NCI-H748 treated with DMSO at 0.1 percent for 48 hours (cell line): Measurements from ENCODE around the gene SERHL2.
"Not testable (repeated sequence)": the region's sequence is repeated elsewhere in the genome, so short reads cannot be mapped to it uniquely, and the experiment has no call there.

ENCODE experiments used
- DNase-seq: peaks from one replicate; lab custom pipeline; 2025; lab: John Stamatoyannopoulos, UW

SERHL2 gene

DNA sequence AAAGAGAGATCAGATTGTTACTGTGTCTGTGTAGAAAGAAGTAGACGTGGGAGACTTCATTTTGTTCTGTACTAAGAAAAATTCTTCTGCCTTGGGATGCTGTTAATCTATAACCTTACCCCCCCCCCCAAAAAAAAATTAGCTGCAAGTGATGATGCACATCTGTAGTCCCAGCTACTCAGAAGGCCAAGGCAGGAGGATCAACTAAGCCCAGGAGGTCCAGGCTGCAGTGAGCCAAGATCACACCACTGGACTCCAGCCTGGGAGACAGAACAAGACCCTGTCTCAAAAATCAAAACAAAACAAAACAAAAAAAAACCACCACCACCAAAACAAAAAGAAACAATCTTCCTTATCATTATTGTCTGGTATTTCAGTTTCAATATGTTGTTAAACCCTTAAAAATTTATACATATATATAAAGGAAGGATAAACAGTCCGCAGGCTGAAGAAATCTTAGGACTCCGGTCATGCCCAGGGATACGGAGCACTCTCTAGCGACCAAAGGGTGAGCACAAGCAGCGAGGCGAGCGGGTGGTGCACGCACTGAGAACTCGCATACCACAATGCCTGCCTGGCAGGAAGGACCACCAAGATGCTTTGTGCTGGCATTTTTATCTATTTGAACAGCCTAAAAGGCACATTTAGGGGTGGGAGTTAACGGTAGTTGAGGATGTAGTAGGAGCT, 54.5 kb downstream of the SERHL2 start:
- DNase-seq: no peak

DNA sequence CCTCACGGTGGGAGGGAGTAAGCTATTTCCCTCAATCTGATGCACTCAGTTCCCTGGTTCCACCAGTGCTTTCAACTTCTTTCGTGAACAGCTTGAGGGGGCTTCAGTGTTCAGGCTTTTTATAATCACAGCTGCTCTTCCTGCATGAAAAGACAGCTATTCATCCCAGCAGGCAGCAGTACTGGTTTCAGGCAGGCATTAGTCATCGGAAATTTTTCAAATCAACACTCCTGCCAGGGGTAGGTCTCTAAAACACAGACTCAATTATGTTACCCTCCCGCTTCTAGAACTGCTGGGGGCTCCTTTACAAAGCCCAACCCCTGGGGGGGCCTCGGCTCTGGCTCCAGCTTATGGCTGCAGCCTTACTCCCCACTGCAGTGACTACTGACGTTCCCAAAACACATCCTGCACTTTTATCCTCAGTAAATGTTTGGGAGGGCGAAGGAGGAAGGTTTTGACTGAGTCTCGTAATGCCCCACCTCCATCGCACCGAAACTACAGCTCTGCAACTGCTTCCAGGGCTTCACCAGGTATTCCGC, 55.1 kb downstream of the SERHL2 start:
- DNase-seq: no peak

DNA sequence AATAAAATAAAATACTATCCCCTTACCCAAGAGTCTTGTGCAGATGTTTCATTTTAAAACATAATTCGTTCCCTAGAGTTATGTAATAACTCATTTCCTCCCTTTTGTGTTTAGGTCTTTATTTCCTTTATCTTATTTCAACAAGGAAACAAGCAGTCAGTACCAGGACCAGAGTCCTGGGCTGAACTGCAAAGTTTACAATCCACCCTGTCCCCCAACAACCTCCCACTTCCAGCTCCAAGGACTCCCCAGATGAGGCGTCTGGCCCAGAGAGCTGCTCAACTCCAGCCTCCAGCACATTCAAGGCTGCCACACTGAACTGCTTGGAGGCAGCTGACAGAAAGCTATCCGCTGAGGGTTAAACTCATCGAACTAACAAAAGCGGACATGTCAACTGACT, 56.4 kb downstream of the SERHL2 start:
- no peak for DNase-seq

DNA sequence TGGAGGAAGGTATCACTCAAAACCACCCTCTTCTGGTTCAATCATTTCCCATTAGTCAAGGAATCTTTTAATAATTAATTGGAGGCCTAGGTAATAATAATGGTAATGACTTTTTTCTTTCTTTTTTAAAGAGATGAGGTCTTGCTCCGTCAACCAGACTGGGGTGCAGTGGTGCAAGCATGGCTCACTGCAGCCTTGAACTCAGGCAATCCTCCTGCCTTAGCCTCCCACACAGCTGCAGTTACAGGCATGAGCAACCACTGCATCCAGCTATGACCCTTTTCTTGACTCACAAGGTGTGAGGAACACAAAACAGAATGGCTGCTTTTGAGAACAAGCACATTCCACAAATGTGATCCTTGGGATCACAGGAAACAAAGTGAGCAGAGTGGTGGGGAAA, 57.3 kb downstream of the SERHL2 start:
- DNase-seq: no peak

DNA sequence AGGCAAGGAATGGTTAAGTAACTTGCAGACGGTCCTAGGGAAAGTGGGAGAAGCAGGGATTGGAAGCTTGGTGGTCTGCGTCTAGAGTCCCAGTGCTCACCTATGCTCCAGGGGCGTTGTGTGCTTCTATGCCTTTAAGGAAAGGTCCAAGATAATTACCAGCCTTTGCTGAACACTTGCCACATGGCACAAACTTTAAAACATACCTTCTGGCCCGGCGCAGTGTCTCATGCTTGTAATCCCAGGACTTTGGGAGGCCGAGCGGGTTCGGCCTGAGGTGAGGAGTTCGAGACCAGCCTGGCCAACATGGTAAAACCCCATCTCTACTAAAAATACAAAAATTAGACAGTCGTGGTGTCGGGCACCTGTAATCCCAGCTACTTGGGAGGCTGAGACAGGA, 58.6 kb downstream of the SERHL2 start:
- DNase-seq: no peak

DNA sequence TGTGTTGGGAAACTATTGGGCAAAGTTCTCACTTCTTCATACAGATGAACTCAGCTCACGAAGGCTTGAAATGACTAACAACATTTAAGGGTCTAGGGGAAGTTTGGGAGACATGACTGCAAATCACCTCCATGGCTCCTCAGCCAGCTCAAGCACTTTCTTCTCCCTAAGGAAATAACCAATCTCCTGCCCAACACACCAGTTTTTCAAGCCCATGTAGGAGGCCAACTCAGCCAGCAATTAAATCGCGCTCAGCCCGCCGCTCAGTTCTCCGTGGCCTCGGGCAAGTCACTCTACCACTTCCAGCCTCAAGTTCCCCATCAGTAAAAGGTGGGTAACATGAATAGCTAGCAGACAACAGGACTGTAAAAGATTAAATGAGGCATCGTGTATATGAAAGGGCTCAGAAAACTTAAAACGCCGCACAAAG, 60.1 kb downstream of the SERHL2 start:
- DNase-seq: no peak

DNA sequence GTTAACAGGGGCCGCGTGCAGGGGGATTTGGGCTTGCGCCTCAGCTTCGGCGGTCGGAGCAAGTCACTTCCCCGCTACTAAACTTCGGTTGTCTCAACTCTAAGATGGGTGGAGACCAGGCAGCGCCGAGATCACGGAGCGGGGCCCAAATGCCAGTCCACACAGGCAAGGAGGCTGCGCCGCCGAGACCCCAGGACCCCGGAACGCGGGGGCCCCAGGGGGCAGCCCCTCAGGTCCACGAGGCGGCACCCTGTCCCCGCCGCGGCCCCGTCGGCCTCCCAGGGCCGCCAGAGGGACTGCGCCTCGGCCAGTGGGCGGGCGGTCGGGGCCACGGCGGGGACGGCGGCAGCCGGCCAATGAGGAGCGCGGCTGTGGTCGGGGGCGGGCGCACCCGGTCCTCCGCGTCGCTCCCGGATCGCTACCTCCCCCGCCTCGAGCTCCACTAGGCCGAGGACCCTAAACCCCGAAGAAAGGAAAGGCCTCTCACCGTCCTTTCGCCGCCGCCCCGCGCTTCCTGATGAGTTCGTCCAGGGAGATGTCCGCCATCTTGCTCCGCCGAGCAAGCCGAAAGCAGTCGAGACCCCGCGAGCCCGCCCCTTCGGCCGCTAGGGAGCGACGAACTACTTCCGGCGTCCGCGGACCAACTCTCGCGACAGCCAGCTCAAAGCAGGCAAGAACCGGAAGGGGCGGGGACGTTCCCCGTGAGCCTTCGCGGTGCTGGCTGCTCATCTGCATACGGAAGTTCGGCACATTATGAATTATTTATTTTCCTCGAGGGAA, 60.7 kb downstream of the SERHL2 start, which contains the start of gene POLDIP3:
TSS of gene POLDIP3 (minus strand) at position 572 of the 780 bp plus-strand sequence. CDS start at position 546, 26 bp downstream.
- peak; percentile 95 for DNase-seq

DNA sequence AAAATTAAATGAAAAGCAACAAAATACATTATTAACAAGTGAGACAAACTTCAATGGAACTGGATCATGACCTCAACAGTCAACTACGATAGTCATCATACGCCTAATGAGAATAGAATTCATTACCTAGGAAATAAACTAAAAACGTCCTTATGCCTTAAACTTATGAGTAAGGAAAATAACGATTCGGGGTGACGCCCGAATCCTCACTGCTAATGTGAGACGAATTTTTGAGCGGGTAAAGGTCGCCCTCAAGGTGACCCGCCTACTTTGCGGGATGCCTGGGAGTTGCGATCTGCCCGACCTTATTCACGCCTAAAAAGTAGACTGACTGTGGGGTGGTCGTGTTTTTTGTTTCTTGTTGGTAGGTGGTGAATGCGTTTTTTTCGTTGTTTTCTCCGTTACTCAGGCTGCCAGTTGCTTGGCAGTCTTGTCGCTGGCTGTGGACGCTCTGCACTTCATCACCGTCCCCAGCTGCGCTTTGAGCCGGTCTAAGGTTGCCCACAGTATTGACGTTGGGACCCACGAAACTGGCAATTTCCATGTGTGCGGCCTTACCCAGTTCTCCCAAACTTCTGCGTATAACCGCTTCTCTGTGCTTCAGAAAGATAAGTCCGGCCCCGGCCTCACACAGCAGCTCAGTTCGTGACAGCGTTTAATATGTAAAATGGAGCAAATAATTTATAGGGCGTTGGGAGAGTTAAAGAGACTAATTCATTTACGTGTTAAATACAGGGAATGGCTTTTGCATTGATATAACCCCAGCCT, 61.5 kb downstream of the SERHL2 start:
- peak; percentile 95 for DNase-seq

DNA sequence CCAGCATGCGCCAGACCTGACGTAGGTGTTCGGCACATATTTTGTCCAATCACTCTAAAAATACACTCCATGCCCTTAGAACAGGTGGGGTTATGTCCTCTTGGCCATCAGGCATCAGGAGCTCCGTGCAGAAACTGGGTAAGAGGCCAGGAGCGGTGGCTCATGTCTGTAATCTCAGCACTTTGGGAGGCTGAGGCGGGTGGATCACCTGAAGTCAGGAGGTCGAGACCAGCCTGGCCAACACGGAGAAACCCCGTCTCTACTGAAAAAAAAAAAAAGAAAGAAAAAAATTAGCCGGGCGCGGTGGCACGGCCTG, 62.1 kb downstream of the SERHL2 start:
- DNase-seq: not testable (repeated sequence)

DNA sequence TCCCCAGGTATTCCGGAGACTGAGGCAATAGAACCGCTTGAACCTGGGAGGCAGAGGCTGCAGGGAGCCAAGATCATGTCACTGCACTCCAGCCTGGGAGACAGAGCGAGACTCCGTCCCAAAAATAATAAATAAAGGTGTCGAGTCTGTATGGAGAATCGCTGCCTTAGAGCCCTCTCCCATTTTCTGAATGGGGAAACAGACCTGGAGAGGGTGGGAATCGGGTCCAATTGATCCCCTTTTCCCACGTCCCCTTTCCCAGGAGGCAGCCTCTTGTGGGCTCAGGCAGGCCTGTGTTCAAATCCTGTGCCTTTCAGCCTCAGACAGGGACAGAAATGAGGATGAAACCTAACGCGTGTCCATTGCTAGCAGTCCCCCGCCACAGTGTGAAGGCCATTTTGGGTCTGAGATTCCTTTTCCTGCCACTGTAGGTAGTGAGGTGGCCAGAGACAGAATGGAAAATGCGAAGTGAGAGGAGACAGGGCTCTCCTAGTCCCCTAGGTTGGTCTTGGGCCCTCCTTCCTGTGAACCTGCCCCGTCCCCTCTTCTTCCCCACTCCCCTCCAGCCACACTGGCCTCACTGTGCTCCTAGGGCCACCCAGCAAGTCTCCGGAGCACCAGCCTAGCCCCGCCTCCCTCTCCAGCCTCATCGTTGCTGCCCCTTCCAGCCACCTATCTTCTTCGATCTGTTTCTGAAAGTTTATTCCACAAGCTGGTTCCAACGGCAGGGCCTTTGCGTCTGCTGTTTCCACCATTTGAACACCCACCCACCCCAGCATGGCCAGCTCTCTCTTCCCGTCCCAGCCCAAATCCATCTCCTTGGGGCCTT, 63.6 kb downstream of the SERHL2 start:
- DNase-seq: no peak

DNA sequence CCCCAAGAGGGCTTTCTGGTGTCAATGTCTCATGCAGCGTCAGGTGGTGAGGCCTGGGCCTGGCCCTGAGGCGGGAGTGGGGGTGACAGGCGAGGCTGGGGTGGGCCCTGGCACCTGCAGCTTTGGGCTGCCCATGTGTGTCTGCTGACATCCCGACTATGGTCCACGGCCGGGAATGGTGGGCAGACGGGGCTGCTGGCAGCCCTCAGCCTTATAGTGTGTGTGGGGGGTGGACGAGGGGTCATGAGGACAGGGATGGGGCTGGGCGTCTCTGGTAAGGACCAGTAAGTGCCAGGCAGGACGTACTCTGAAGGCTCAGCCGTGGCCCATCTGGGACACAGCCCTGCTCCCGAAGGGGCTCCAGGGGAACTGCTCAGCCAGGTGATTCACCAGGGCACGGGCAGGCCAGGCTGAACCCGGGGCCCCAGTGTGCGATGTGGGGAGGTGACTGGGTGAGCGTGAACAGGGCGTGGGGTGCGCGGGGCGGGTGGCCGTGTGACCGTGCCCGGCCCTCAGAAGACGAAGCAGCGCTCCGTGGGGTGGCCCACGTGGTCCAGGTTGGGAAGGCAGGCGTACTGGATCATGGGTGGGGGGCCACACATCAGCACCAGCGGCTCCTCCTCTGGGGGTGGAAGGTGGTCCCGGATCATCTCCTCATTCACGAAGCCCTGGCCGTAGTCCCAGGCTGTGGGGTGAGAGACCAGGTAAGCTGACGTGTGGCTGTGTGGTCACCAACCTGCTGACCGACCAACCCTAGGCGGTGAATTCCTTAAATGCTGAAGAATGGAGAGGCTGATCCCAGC, 65.7 kb downstream of the SERHL2 start:
- no peak for DNase-seq

DNA sequence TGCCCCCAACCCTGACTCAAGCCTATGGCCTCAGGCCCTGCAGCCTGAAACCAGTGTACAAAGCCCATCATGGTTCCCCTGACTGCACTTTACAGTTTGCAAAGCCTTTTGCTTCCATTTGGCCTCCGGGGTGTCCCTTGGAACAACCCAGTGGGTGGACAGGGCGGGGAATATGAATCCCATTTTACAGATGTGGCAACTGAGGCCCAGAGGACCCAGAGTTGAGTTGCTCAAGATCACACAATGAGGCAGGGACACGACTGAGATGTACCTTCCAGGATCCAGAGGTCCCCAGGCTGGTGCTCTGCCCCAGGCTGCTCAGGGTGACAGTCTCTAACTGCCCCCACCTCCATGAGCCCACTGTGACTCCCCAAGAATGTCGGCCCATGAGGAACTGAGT, 66.3 kb downstream of the SERHL2 start:
- DNase-seq: no peak

DNA sequence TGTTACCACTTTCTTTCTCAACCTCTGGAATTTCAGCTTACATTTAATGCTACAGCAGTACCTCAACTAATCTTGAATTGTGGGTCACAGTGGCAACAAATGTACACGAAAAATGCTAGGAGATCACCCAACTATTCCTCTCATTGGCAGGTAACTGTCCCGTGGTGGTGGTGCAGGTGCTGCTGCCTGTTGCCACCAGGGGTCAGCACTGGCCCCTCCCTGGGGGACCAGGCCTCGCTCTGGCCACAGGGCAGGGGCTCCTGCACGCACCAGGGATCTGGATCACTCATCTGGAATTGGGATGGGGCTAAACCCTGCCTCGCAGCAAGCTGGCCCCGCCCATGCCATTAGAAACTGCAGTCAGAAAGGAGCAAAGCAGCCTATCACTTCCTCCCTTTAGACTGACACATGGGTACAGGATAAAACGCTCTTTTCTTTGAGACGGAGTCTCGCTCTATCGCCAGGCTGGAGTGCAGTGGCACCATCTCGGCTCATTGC, 67.8 kb downstream of the SERHL2 start:
- DNase-seq: no peak

DNA sequence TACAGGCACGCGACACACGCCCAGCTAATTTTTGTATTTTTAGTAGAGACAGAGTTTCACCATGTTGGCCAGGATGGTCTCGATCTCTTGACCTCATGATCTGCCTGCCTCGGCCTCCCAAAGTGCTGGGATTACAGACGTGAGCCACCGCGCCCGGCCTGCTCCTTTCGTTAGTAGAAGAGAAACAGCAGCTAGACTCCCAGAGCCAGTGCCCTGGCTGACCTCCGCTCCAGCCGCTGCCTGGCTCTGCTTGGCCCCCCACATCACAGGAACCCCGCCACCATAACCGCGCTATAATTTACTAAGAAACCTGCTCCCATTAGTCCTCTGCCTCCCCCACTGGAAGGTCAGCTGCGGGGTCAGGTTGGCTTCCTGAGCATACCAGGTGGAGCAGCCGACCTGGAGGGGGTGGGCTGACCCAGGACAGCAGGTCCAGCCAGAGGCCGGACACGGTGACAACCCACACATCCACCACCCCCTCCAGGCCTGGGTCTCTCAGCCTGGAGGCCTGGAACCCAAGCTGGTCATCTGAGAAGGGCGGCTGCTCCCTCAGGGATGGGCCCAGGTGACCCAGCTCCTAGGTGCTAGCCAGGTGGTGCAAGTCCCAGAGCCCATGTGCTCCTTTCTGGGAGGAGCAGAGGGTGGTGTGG, 68.4 kb downstream of the SERHL2 start:
- DNase-seq: no peak

DNA sequence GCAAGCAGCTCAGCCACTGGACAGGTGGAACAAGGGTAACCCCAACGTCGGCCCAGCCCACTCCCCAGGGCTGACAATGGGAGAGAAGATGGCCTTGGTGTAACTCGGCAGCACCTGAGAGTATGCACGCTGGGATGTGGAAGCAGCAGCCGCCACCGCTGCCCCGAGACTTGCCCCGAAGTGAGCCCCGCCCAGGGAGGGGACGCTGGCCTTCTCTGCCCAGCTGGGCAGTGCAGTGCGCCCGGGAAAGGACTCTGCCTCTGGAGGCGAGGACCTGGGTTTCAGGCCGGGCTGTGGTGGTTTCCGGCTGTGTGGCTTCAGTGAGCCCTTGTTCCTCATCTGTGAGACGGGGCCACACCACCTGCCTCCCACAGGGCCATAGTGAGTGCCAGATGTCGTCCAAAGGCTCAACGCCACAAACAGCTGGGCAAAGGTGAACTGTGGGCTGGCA, 69.6 kb downstream of the SERHL2 start:
- DNase-seq: no peak
